Stomach (tissue), 4 donors: ENCODE data around the gene SLC25A26.

ENCODE experiments used
- CTCF ChIP-seq, 7 experiments: fragments of 450-650 bp in 4 of 7; fragments of 200-600 bp in 3 of 7; sonication (generic) in 3 of 7; IDR thresholded peaks; one replicate each; pipeline ENCODE4 v1.5.1; 2016 to 2019; ENCODE audit warnings: antibody characterized with exemption in 7 of 7, control low read depth in 2 of 7, mild to moderate bottlenecking in 1 of 7
- POLR2AphosphoS5 ChIP-seq, 3 donors: sonication (generic); formaldehyde crosslinking; IDR thresholded peaks; one replicate each; pipeline ENCODE4 v1.6.1; 2016; ENCODE audit warnings: antibody characterized with exemption in 3 of 3

DNA sequence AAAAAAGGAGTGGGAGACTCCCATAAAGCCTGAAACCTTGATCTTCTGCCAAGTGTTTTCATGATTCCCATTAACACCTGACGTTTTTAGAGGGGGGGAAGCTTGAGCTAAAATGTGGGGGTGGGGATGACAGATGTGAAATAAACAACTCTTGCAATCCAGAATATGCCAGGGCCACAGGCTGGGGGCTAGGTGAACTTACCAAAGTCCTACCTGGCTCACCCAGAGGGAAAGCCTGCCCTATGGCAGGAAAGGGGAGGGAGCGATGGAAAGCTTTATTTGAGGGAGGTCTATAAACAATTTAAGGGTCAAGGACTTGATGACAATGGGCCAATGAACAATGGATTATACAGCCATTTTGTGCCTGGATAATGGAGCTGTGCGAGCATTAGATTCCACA, 171.7 kb downstream of the SLC25A26 start:
- TF ChIP-seq CTCF (IDR thresholded peaks at IDR 0.05) (no peak), POLR2AphosphoS5 (IDR thresholded peaks at IDR 0.05) (no peak)
